SK-N-MC (cell line): Measurements from ENCODE around the gene DUS1L.

Experiments used
- DNase-seq: peaks from one replicate; pipeline ENCODE4 v3.0.0-alpha.2; 2011; ENCODE audit warnings: low read depth, low spot score
- H3K27ac ChIP-seq: fragments of 200-600 bp; sonication (generic); 2 replicates; pipeline ENCODE4 v1.5.1; 2016; ENCODE audit warnings: mixed run types
- H3K36me3 ChIP-seq: fragments of 200-600 bp; sonication (generic); 2 replicates; pipeline ENCODE4 v1.6.1; 2017; ENCODE audit warnings: antibody characterized with exemption, low read length, mixed read lengths; ENCODE audit not compliant: insufficient read depth
- H3K4me3 ChIP-seq: fragments of 200-600 bp; sonication (generic); 2 replicates; pipeline ENCODE4 v1.5.1; 2016
- H3K9ac ChIP-seq: fragments of 200-600 bp; sonication (generic); 2 replicates; pipeline ENCODE4 v1.8.0; 2017; ENCODE audit warnings: mixed run types, mixed read lengths; ENCODE audit not compliant: insufficient read length
- H3K9me3 ChIP-seq: fragments of 200-600 bp; sonication (generic); 2 replicates; pipeline ENCODE4 v1.6.1; 2017; ENCODE audit warnings: low read depth, mild to moderate bottlenecking, antibody characterized with exemption, low read length, moderate library complexity, mixed read lengths
- EZH2 ChIP-seq: fragments of 200-600 bp; sonication (generic); IDR thresholded peaks from one replicate; pipeline ENCODE4 v1.6.1; 2017; ENCODE audit warnings: antibody characterized with exemption
- FOXP2 ChIP-seq: optimal IDR thresholded peaks from 2 replicates; pipeline ENCODE3; 2011; ENCODE audit warnings: mild to moderate bottlenecking, moderate library complexity; ENCODE audit not compliant: insufficient read depth; ENCODE audit errors: extremely low read length, control extremely low read depth
- POLR2AphosphoS5 ChIP-seq: IDR thresholded peaks from 2 replicates; pipeline ENCODE4 v1.6.1; 2012; ENCODE audit warnings: mild to moderate bottlenecking, low read depth, low read length, borderline replicate concordance

The DUS1L gene

DNA sequence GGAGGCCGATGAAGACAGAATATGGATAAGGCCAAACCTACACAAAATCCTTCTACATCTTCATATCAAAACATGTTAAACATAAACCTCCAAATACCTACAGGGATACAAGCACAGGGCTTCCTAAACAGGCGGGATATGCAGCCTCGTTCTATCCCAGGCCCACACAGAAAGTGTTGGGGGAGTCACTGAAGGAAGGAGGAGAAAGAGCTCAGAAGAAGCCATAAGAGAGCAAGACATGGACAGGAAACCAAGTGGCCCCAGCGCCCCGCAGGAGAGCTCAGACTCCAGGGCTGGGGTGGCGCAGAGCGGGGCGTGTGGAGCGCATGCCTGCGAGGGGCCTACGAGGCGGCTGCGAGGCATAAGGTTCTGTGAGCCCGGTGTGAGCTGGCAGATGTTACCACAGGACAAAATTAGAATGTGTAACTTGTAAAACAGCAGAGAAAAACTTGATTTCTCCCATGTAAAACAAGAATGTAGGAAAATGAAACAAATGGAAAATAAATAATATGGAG lies 43.4 kb upstream of the DUS1L start:
- peak overlapping the region; percentile 50 for H3K9ac ChIP-seq
- peak overlapping the region; percentile 79 for H3K27ac ChIP-seq
- TF ChIP-seq EZH2 (no peak), POLR2AphosphoS5 (no peak), FOXP2 (no peak)
- no peaks in the 10 kb centered on the region for H3K9me3 ChIP-seq
- H3K36me3 ChIP-seq: no peaks in the 10 kb centered on the region; the same call in 1 of the 2 replicates
- DNase-seq: no peak
- no peak overlapping the region for H3K4me3 ChIP-seq

DNA sequence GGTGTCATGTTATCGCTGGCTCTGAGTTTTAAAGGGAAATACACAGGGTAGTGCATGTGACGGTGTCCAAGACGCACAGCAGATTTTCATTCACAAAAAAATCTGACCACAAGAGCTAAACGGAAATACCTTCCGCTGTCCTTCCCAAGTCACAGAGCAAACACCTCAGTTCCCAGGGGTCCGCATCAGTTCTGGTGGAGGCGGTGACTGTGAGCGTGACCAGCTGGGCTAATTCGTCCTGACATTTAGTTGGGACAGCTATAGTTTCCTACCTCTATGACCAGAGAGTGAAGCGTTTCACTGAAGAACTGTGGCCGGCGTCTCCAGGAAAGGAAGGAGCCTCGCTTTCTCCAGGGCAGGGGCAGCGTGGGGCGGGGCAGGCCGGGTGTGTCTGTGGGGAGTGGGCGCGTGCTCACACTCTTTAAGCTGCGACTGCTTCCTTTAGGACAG lies 42.9 kb upstream of the DUS1L start:
- Histone ChIP-seq H3K9ac (peak overlapping the region; percentile 50), H3K4me3 (no peak overlapping the region), H3K36me3 (no peaks in the 10 kb centered on the region; the same call in 1 of the 2 replicates), H3K27ac (peak overlapping the region; percentile 79), H3K9me3 (no peaks in the 10 kb centered on the region)
- TF ChIP-seq POLR2AphosphoS5 (no peak), EZH2 (no peak), FOXP2 (no peak)
- DNase-seq: no peak

DNA sequence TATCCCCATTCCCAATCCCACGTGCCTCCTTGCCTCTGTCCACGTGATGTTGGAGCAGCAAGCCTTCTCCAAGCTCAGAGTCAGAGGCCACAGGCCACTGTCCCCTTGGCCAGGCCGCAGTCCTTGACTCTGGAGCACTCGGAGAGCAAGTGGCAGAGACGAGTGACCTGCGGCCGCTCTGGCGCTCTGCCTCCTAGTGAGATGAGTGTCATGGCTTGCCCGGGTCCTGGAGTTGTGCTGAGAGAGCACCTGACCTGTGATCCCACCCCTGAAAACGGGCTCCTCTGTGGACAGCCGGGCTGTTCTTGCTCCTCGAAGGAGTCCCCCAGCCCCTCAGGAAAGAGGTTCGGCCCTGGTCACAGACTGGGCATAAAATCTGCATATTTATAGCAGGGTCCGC lies 42.4 kb upstream of the DUS1L start:
- TF ChIP-seq FOXP2: no peak
- no peak for TF ChIP-seq POLR2AphosphoS5
- no peak for TF ChIP-seq EZH2
- no peaks in the 10 kb centered on the region for H3K9me3 ChIP-seq
- H3K4me3 ChIP-seq: no peak overlapping the region
- H3K36me3 ChIP-seq: no peaks in the 10 kb centered on the region; the same call in 1 of the 2 replicates
- no peak overlapping the region for H3K9ac ChIP-seq
- DNase-seq: no peak
- peak overlapping the region; percentile 79; the same call in 1 of the 2 replicates for H3K27ac ChIP-seq

DNA sequence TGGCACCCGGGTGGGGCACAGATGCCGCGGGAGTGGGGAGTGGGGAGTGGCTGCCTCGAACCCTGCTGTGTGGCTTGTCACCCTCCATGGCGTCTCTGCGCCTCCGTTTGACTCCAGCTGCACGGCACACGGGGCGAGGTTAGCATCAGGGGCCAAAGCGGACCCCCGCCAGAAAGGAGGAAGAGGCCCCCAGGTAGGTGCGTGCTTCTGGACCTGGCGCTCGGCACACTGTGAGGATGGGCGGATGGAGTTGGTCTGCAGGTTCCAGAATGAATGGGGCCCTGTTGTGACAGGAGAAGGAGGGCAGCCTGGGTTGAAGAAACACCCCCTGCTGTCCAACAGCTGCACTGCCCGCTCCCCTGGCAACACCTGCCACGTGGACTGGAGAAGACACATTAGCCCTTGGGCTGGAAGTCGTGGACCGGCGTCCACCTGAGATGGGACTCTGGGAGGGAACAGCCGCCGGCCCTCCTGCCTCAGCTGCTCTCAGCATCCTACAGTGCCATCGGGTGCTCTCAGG lies 41.8 kb upstream of the DUS1L start:
- Histone ChIP-seq H3K27ac (no peak overlapping the region), H3K4me3 (no peak overlapping the region), H3K36me3 (no peaks in the 10 kb centered on the region; the same call in 1 of the 2 replicates), H3K9me3 (no peaks in the 10 kb centered on the region), H3K9ac (no peak overlapping the region)
- TF ChIP-seq EZH2 (no peak), POLR2AphosphoS5 (no peak), FOXP2 (no peak)
- no peak for DNase-seq

DNA sequence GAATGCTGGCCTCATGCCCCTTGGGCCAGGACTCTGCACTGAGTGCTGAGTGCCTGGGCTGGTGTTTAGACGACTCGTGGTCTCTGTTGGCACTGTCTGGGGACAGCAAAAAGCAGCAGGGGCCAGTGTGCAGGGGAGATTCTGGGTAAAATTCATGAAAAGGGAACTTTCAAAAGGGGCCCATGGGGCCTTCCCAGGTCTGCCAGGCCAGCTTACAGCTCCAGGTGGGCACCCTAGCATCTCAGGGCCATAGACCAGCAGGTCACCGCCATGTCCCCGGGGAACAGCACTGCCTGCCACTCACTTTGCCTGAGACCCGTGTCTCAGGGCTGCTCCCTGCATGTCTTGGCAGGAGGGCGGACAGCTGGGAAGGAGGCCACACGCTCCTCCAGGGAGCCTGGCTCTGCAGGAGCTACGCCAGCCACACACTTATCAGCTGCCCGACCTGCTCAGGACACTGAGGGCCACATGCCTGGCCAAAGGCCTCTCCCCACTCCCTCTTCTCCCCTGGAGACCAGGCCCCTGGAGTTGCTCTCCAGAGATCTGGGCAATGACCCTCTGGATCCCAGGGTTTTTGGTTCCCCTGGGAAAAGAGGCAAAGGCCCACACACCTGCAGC lies 41.2 kb upstream of the DUS1L start:
- H3K27ac ChIP-seq: peak overlapping the region; percentile 48

DNA sequence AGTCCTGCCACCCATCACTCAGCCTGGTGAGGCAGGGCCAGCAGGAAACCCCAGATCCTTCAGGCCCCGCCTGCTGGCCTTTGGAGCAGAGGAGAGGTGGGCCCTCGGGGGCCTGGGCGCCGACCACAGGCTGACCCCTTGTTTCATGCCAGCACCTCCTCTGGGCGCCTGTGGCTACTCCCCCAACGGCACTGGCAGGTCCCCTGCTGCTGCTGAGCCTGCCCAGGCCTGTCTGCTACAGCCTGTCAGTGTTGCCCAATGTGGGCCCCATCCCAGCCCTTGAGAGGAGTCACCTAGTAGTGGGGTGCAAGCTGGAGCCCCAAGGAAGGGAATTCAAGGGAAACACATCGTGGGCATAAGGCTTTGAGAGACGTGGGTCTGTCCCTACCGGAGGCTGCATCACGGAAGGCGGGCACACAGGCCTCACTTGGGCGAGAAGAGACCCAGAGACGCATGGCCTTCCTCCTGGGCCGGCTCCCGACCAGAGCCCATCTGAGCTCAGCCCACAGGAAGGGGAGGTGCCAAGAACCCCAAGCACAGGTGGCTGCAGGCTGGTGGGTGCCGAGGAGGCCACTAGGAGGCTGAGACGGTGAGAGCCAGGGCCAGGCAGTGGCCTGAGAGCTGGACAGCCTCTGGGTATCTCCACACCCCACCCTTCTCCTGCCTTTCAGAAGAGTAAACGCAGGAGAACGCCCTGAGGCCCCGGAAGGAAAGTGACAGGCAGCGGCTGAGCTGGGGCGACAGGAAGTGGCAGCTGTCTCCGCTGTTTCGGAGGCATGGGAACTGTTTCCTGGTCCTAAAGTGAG lies 40.5 kb upstream of the DUS1L start:
- no peak for DNase-seq
- Histone ChIP-seq H3K36me3 (no peaks in the 10 kb centered on the region), H3K4me3 (peak overlapping the region; percentile 51), H3K9ac (no peak overlapping the region), H3K27ac (peak overlapping the region; percentile 48), H3K9me3 (no peaks in the 10 kb centered on the region)
- TF ChIP-seq EZH2 (no peak), POLR2AphosphoS5 (no peak; the same call in none of the 2 replicates)

More for the DNA sequence above, 41.2 kb upstream of the DUS1L start:
- TF ChIP-seq FOXP2 (no peak), EZH2 (no peak), POLR2AphosphoS5 (no peak)
- H3K4me3 ChIP-seq: peak overlapping the region; percentile 51
- H3K36me3 ChIP-seq: no peaks in the 10 kb centered on the region
- no peak for DNase-seq
- H3K9me3 ChIP-seq: no peaks in the 10 kb centered on the region
- H3K9ac ChIP-seq: no peak overlapping the region

- Histone ChIP-seq H3K27ac (peak overlapping the region; percentile 63), H3K9ac (no peak overlapping the region), H3K4me3 (no peak overlapping the region), H3K9me3 (no peaks in the 10 kb centered on the region), H3K36me3 (no peaks in the 10 kb centered on the region)
- DNase-seq: no peak
- TF ChIP-seq EZH2 (no peak), FOXP2 (no peak), POLR2AphosphoS5 (no peak)
Observed at GRCh38 chr17:82105417-82105881, 39.8 kb upstream of the DUS1L start.

DNA sequence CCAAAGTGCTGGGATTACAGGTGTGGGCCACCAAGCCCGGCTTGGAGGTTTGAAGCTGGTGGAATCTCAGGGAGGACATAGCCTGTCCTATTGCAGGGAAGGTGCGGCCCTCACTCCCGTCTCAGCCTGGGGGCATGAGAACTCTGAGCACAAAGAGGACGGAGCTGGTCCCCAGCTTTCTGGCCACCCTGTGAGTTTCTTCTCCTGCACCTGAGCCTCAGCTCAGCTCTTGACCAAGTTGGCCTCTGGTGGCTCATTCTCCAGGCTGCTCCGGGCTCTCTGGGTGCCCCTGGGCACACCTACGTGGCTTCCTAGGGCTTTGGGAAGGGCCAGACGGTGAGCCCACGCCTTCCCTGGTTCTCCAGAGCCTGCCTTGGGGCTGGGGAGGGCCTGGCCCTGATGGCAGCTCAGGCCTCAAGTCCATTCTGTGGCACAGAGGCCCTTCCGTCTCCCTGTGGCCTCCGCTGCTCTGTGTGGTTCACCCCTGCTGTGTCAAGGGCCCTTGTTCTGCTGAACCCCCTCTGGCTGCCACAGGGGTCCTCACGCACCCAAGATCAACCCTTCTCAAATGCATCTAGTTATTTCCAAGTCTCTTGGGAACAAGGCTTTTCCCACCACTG lies 39.3 kb upstream of the DUS1L start:
- TF ChIP-seq POLR2AphosphoS5 (no peak; the same call in 1 of the 2 replicates), FOXP2 (no peak), EZH2 (no peak)
- no peak for DNase-seq
- H3K9ac ChIP-seq: no peak overlapping the region
- no peak overlapping the region for H3K4me3 ChIP-seq
- H3K27ac ChIP-seq: peak overlapping the region; percentile 63
- H3K9me3 ChIP-seq: no peaks in the 10 kb centered on the region
- no peaks in the 10 kb centered on the region for H3K36me3 ChIP-seq
